Measurements from ENCODE around the gene KCTD14. TPM values are rescaled to one million over a fixed set of nuclear protein-coding genes. Genes with fewer than 3 reads are reported as not detected.
"Not testable (repeated sequence)": the region's sequence is repeated elsewhere in the genome, so short reads cannot be mapped to it uniquely, and the experiment has no call there.

Gene KCTD14
- total RNA-seq, 1 donor from 2014 or later: 0.96 TPM

GRCh38 chr11:77993902-77994301, 29.2 kb downstream of the KCTD14 start:
- Histone ChIP-seq H3K4me3 (peak overlapping the region; percentile 63 to 65), H3K27me3 (no peaks in the 10 kb centered on the region), H3K9me3 (no peaks in the 10 kb centered on the region), H3K27ac (peak overlapping the region; percentile 79), H3K4me1 (peaks cover 0 to 11% of the 10 kb centered on the region in 2 donors), H3K36me3 (peaks cover 7 to 22% of the 10 kb centered on the region in 2 donors)
- intact Hi-C loops (cut with DNase I): loop anchor here (1.0 to 10.0 kb wide), 5 partner anchors 46 to 573 kb away; partner anchors contain the start of genes AAMDC, GAB2, KCTD21 and USP35
- no peak for DNase-seq (ENCODE audit: low spot score in 2 of 2)
- no peak for TF ChIP-seq CTCF (IDR thresholded peaks at IDR 0.05)

- peaks cover 15 to 40% of the 10 kb centered on the region in 2 donors for H3K36me3 ChIP-seq
- peaks cover 0 to 11% of the 10 kb centered on the region in 2 donors for H3K4me1 ChIP-seq
- TF ChIP-seq CTCF (IDR thresholded peaks at IDR 0.05): no peak
- no peak overlapping the region for H3K4me3 ChIP-seq
- H3K27ac ChIP-seq: no peak overlapping the region
- DNase-seq (ENCODE audit: low spot score in 2 of 2): no peak
- intact Hi-C loops (cut with DNase I): loop anchor here (5.0 to 10.0 kb wide), 3 partner anchors 194 to 576 kb away; partner anchors contain the start of genes GAB2, KCTD21 and USP35
- no peaks in the 10 kb centered on the region for H3K9me3 ChIP-seq
- H3K27me3 ChIP-seq: no peaks in the 10 kb centered on the region
These were observed 32.1 kb downstream of the KCTD14 start for GRCh38 chr11:77990981-77991380.

GRCh38 chr11:77986456-77986855, 36.6 kb downstream of the KCTD14 start:
- peaks cover 15 to 52% of the 10 kb centered on the region in 2 donors for H3K36me3 ChIP-seq
- H3K9me3 ChIP-seq; H3K4me1 ChIP-seq; H3K27me3 ChIP-seq; DNase-seq (ENCODE audit: low spot score in 2 of 2); H3K4me3 ChIP-seq; intact Hi-C loops (cut with DNase I); H3K27ac ChIP-seq: not testable (repeated sequence)

- Histone ChIP-seq H3K9me3 (no peaks in the 10 kb centered on the region), H3K27ac (no peak overlapping the region), H3K27me3 (no peaks in the 10 kb centered on the region), H3K4me1 (no peaks in the 10 kb centered on the region), H3K36me3 (peaks cover 22 to 40% of the 10 kb centered on the region in 2 donors), H3K4me3 (no peak overlapping the region)
- intact Hi-C loops (cut with DNase I): no loop called here
- no peak for DNase-seq (ENCODE audit: low spot score in 2 of 2)
- no peak for TF ChIP-seq CTCF (IDR thresholded peaks at IDR 0.05)
These were observed 41.6 kb downstream of the KCTD14 start for GRCh38 chr11:77981346-77981947.

GRCh38 chr11:77968337-77968736, 54.7 kb downstream of the KCTD14 start:
- intact Hi-C loops (cut with DNase I): no loop called here
- no peak overlapping the region for H3K27ac ChIP-seq
- no peak for TF ChIP-seq CTCF (IDR thresholded peaks at IDR 0.05)

GRCh38 chr11:77967753-77968152, 55.3 kb downstream of the KCTD14 start:
- intact Hi-C loops (cut with DNase I): no loop called here
- Histone ChIP-seq H3K9me3 (no peaks in the 10 kb centered on the region), H3K4me3 (no peak overlapping the region), H3K4me1 (no peaks in the 10 kb centered on the region), H3K27ac (no peak overlapping the region), H3K27me3 (no peaks in the 10 kb centered on the region), H3K36me3 (peaks cover 5% of the 10 kb centered on the region in 2 donors)
- no peak for DNase-seq (ENCODE audit: low spot score in 2 of 2)
- TF ChIP-seq CTCF (IDR thresholded peaks at IDR 0.05): no peak

More at GRCh38 chr11:77968337-77968736, 54.7 kb downstream of the KCTD14 start:
- Histone ChIP-seq H3K9me3 (no peaks in the 10 kb centered on the region), H3K4me1 (no peaks in the 10 kb centered on the region), H3K27me3 (no peaks in the 10 kb centered on the region), H3K4me3 (no peak overlapping the region), H3K36me3 (peaks cover 5% of the 10 kb centered on the region in 2 donors)
- DNase-seq (ENCODE audit: low spot score in 2 of 2): no peak
